ENCODE results near the gene ABCF3. TPM values are rescaled to one million over a fixed set of nuclear protein-coding genes. Genes with fewer than 3 reads are reported as not detected.

ABCF3 gene
- total RNA-seq, 1 experiment from 2014 or later = 42.3 TPM

DNA sequence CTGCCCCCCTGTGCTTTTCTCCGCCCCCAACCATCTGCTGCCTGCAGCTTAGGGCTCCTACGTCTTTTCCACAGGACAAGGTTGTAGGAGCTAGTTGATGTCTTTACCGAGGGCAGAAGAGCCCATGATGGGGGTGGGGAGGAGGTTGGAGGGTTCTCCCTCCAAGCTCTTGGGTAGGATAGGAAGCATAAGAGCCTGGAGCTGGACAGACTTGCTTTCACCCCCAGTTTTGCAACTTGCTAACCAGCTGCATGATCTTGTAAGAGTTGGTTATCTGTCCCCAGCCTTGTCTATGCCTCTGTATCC lies 856 bp downstream of the ABCF3 start:
- no peak for DNase-seq (ENCODE audit: low spot score)

DNA sequence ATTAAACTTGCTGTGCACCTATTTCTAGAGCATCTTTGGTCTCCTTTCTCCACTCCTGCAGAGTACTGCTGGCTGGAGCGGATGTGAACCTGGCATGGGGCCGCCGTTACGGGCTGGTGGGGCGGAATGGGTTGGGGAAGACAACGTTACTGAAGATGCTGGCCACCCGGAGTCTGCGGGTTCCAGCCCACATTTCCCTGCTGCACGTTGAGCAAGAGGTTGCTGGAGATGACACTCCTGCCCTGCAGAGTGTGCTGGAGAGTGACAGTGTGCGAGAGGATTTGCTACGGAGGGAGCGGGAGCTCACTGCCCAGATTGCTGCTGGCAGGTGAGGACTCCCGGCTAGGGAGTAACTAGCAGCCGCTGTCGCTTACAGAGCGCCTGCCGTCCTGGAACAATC lies 2.1 kb downstream of the ABCF3 start:
- DNase-seq (ENCODE audit: low spot score) = no peak

DNA sequence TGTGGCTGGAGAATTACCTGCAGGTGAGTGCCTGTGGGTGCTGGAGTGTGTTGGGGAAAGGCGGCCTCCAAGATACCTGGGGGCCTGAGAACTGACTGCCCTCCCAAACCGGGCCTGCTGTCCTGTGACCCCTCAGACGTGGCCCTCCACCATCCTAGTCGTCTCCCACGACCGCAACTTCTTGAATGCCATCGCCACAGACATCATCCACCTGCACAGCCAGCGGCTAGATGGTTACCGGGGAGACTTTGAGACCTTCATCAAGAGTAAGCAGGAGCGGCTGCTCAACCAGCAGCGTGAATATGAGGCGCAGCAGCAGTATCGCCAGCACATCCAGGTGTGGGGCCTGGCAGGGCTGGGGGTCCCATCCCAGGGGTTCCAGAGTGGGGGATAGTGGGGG lies 3.4 kb downstream of the ABCF3 start:
- no peak for DNase-seq (ENCODE audit: low spot score)

DNA sequence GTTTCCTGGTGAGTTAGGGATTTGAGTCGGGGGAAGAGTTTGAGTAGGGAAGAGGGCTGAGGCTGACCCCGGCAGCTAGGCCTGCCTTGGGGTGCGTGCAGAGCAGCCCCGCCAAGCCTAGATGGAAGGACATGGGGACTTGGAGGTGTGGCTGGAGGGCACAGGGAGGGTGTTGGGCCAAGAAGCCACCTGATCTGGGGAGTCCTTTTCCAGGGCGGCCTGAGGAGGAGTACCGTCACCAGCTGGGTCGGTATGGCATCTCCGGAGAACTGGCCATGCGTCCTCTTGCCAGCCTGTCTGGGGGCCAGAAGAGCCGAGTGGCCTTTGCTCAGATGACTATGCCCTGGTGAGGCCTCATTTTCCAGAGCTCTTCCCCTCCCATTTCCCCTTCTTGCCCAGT lies 6.9 kb downstream of the ABCF3 start:
- DNase-seq (ENCODE audit: low spot score) = no peak

DNA sequence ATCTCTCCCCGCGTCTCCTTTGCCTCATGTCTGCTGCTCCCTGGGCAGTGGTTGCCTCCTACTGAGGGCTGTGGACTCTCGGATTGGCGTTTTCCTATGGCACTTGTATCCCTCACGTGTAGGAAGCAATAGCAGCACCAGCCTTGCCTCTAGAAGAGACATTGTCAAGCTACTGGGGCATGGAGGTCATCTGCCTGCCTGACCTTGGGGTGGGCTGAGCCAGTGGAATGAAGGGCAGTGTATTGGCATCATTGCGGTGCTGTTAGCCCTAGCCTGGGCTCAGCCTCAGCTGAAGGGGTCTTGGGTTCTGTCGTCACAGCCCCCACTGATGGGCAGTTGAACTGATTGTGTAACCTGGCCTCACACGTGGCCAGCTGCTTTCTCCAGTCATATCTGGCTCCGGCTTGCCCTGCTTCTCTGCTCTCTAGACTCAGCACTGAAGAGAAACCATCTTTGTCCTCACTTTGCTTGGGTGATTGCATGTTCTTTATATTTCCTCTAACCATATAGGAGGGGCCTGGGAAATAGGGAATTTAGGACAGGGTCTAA lies 8.1 kb downstream of the ABCF3 start:
- no peak for DNase-seq (ENCODE audit: low spot score)

DNA sequence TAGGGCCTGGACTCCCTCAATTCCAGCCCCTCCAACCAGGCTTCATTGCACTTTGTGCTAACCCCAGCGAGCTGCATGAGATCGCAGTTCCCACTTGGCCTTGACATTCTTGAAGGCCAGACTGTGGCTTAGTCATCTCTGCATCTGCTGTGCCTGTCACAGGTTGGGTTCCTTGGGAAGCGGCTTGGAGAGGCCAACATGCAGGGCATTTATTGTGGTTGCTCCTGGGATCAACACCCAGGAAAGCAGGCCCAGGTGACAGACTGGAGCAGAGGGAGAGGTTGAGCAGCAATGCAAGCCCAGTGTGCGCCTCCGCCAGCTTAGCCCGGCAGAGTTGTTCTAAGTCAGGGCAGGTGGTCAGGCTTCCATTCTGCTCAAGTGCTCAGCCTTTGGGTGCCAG lies 10.5 kb downstream of the ABCF3 start:
- DNase-seq (ENCODE audit: low spot score) = no peak

DNA sequence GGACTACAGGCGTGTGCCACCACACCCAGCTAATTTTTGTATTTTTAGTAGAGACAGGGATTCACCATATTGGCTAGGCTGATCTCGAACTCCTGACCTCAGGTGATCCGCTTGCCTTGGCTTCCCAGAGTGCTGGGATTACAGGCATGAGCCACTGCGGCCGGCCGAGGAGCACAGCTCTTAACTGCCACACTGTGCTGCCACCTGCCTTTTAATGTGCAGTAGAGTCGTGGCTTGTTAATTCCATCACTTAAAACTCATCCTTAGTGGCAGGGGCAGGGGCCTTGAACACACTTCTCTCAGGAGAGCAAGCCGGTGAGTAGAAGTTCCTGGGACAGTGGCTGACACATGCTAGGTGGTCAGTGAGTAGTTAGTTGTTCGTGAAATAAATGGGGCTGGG lies 12.5 kb downstream of the ABCF3 start:
- DNase-seq (ENCODE audit: low spot score) = no peak

DNA sequence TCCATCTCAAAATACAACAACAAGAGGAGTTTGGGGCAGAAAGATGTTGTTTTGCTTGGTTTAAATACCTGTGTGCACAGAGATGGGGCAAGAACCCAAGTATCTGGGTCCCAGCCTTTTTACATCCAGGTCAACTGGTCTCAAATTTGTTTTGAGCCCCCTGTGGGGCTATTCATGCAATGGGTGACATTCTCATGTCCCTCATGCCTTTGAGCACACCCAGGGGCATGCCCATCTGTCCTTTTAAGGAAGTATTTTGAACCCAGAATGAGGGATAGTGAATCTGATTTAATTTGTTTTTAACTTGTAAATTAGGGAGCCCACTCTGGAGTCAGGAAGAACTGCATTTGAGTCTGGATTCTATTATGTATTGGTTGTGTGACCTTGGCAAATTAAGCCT lies 14.8 kb downstream of the ABCF3 start:
- no peak for DNase-seq (ENCODE audit: low spot score)

DNA sequence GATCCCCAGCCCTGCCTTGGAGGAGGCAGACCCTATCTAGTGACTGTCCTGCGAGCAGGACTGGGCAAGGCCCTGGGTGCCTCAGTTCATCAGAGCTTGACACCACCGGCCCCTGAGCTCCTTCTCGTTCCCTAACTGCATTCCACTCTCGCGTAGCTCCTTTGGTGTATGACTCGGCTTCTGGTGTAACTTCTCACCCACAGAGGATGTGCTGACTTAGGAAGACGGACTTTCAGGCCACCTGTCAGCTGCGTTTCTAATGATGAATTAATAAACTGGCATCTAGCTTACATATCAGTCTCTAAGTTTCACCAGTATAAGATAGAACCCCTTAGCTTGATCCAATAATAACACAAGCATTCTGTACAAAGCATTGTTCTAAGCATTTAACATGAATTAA lies 17.5 kb downstream of the ABCF3 start:
- no peak for DNase-seq (ENCODE audit: low spot score)

DNA sequence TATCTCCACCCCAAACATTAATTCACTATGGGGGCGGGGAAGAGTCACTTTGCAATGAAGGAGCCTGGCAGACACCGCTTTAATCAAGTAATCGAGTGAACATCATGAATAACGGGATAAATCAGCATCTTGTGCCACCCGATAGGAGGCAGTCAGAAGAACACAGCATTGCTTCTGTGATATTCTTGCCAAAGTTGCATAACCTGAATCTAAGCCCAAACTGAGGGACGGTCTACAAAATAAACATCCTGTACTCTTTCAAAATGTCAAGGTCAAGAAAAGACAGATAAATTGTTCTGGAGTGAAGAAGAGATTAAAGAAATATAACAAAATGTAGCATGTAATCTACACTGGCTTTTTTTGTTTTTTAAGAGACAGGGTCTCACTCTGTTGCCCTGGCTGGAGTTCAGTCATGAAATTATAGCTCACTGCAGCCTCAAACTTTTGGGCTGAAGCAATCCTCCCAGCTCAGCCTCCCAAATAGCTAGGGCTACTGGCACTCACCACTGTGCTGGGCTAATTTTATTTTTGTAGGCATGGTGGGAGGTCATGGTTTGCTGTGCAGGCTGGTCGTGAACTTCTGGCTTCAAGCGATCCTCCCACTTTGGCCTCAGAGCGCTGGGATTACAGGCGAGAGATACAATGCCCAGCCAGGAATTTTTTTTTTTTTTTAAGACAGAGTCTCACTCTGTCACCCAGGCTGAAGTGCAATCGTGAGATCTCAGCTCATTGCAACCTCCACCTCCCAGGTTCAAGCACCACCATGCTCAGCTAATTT lies 23.3 kb downstream of the ABCF3 start:
- no peak for DNase-seq (ENCODE audit: low spot score)

DNA sequence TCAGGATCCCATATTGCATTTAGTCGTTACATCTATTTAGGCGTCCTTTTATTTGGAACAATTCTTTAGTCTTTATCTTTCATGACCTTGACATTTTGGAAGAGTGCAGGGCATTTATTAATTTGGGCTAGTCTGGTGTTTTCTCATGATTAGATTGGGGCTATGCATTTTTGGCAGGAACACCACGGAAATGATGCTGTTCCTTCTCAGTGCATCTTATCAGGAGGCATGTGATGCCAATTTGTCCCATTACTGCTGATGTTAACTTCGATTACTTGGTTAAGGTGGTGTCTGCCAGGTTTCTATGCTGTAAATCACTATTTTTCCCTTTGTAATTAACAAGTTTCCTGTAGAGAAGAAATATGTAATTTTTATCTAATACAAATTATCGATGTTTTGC lies 25.3 kb downstream of the ABCF3 start:
- DNase-seq (ENCODE audit: low spot score) = no peak

DNA sequence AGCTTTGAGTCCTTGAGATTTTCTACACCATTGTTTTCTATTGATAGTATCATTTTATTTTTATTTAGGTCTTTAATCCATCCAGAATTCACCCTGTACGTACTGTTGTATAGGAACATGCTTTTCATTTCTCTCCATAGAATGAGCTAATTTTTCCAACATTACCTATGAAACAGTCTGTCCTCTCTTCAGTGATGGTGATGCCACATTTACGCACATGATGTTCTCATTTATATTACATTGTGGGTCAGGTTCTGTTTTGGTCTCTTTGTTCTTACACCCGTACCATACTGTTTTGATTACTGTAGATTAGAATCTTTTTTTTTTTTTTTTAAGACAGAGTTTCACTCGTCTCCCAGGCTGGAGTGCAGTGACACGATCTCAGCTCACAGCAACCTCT lies 25.7 kb downstream of the ABCF3 start:
- no peak for DNase-seq (ENCODE audit: low spot score)

DNA sequence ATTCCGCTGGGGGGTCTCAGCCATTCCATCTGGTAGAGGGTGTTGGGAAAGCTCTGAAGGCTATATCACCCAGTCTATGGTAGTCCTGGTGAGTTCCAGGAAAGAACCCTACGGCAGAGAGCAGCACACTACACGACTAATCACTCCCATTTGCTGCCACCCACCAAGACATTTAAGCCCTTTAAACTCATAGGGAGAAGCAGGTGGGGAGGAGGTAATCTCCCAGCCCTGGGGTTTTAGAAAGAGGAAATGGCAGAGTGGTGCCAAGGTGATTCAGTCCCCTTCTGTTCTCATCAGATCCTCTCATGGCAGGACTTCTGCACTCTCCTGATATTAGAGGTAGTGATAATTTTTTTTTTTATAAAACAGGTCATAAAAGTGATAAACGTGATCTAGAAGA lies 32.8 kb downstream of the ABCF3 start:
- no peak for DNase-seq (ENCODE audit: low spot score)

DNA sequence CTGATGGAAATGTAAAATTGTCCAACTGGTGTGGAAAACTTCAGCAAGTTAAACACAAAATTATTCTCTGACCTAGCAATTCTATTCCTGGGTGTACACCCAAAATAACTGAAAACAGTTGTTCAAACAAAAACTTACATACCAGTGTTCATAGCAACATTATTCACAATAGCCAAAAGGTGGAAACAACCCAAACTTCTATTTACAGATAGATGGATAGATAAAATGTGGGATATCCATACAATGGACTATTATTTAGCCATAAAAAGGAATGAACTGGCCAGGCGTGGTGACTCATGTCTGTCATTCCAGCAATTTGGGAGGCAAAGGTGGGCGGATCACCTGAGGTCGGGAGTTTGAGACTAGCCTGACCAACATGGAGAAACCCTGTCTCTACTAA lies 36.5 kb downstream of the ABCF3 start:
- DNase-seq (ENCODE audit: low spot score) = no peak

DNA sequence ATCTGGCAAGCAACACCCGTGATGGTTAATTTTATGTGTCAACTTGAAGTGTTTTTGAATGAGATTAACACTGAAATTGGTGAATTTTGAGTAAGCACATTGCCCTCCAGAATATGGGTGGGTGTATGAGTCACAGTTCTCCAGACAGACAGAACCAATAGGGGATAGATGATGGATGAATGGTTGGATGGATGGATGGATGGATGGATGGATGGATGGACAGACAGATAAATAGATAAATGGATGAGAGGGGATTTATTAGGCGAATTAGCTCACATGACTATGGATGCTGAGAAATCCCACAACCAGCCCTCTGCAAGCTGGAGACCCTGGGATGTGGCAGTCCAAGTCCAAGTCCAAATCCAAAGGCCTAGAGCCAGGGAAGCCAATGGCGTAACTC lies 37.9 kb downstream of the ABCF3 start:
- no peak for DNase-seq (ENCODE audit: low spot score)

DNA sequence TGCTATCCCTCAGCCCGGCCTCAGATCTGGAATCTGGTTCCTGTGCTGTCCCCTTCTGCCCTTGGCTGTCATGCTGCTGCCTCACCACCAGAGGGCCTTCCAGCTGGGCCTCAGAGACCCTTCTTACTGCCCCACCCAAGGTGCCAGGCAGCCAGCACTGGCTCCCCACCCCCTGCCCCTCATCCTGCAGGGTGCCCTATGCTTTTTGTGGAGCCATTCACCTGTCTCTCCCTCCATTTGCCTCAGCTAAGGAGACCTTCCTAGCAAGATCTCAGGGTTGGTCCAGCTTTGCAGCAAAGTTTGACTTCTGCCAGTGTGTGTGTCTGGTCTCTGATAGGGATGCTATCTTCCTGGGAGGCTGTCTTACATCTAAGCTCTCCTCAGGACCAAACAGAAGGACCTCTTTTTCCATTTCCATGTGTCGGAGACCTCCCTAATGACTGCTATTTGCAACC lies 41.5 kb downstream of the ABCF3 start:
- peak; percentile 45 for DNase-seq (ENCODE audit: low spot score)

DNA sequence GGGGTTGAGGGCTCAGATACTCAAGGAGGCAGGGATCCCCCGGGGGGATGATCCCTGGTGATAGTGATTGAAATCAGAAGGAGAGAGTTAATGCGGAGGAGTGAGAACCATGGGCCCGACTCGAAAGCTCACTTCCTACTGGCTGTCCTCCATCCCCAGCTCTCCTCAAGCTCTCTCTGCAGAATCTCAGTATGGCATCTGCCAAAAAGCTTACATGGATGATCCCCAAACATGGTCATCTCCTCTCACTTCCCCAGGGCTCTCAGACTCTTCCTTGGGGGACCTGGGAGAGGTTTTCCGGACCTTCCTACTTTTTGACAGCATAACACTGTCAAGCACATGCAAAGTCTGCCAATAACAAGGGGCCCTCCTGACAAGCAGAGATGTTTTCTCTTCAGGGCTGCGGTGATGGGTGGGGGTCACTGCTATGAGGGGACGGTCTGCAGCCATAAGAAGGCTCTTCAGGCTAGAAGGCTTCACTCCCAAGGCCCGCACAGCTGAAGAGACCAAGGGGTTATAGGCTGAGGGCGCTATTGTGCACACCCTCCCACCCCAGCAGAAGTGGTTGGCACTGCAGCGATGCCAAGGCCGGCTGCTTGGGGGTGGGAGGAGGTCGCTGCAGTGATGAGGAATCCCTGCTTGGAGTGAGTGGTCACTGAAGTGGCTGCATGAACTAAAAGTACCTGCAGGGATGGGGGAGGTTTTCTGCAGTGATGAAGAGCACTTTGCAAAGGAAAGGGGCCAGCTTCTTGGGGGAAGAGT lies 42.6 kb downstream of the ABCF3 start:
- DNase-seq (ENCODE audit: low spot score) = no peak

DNA sequence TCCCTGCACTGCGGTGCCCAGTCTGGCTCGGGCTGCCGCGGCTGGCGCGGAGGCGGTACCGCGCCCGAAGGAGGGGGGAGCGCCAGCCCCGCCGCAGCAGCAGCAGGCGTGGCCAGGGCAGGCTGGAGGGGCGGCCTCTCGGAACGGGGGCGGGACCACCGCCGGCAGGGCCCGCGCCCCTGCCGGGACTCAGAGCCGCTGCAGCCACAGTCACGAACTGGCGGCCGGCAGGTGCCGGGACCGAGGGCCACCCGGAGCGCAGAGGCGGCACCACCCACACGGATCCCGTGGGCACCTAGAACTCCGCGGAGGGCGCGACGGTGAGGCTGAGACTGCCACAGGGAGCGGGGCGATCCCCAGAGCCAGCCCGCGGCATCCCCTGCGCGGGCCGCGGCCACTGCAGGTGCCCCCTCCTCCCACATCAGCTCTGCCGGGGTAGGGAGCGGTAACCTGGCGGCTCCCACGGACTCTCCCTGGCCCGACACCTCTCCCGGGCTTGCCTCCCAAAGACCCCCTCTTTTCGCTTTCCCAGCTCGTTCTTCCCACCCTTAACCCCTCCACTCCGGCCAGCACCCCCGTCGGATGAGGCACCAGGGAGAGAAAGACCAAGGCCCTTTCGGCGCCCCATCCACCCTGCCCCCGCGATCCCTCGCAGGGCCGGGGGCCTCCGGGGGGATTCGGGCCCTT lies 43.5 kb downstream of the ABCF3 start, which contains the start of gene VWA5B2:
Gene VWA5B2 (plus strand): TSS at position 192 of the 687 bp plus-strand sequence. CDS start 944 bp downstream, outside the sequence.
- peak; percentile 29 for DNase-seq (ENCODE audit: low spot score)

DNA sequence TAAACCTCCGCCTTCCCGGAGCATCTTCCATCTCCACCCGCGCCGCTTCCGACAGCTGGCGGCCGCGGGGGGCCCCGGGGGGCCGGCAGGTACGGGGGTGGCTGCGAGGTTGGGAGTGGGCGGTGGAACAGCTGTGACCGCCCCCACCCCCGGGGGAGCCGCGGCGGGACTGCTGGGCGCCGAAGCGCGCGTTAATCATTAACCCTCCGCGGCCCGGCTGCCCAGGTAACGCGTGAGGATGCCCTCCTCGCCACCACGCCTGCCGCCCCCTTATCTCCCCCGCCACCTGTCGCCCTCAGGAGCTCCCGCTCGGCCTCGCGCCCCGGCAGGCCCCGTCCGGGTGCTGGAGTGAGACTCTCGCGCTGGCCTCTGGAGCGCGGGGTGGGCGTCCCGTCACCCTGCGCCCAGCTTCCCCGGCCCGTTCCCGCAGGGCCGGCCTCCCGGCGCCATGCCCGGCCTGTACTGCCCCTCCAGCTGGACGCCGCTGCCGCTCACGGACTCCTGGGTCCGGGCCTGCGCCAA lies 44.1 kb downstream of the ABCF3 start:
- no peak for DNase-seq (ENCODE audit: low spot score)

DNA sequence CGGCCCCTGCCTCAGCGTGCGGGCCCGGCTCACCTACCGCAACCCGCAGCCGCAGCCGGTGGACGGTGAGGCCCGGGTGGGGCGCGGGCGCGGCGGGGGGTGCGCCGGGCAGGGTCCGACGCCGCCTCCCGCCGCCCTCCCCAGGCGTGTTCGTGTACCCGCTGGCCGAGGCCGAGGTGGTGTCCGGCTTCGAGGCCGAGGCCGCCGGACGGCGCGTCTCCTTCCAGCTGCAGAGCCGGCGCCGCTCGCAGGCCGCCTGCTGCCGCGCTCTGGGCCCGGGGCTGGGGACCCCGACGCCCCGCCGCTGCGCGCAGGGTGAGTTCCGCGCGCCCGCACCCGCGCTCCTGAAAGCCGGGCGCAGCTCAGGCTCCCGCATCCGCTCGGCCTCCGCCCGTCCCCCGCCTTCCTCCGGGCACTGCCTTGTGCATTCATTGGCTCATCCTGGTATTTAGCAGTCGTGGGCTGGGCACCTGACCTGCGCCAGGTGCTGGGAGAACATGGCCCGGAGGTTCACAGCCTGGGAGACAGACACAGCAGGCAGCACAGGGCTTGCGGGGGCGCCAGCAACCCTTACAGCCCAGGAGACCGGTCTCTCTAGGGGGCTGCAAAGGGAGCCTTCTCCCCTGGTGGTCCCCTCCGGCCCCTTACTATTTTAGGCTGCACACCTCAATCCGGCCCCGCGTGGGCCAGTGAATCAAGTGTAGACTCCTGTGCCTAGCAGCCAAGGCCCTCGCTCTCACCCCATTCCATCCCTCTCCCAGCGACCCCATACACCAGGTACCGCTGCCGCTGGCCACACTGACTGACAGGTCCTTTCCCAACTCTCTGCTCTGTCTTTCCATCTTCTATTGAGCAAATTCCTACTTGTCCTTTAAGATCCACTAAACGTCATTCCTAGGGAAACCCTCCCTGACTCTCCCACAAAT lies 44.9 kb downstream of the ABCF3 start:
- peak; percentile 31 for DNase-seq (ENCODE audit: low spot score)

DNA sequence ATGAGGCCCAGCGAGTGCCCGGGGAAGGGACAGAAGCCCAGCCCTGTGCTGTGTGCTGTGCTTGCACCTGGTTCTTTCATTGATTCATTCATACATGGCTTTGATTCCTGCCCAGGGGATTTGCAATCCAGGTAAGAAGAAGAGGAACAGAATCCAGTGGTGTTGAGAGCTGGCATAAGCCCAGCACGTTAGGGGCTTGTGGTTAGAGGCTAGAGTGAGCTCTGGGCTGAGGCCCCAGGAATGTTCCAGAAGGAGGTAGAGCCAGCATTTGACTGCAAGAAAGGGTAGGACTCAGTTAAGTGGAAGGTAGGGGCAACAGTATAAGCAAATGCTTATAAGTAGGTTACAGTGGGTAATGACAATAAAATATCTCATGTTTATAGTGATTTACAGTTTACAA lies 45.7 kb downstream of the ABCF3 start:
- DNase-seq (ENCODE audit: low spot score) = no peak

Measured in HT-29 (cell line).